ENCODE data around the gene TBC1D14.

- TF ChIP-seq CTCF (IDR thresholded peaks at IDR 0.05) (no peak), POLR2AphosphoS5 (IDR thresholded peaks at IDR 0.05; ENCODE audit: low read depth, low read length) (no peak), TCF7L2 (IDR thresholded peaks at IDR 0.05; ENCODE audit: low read depth, low read length) (no peak), SIN3A (IDR thresholded peaks at IDR 0.05; ENCODE audit: borderline replicate concordance, insufficient read depth, low read depth, low read length) (no peak), REST (IDR thresholded peaks at IDR 0.05; ENCODE audit: insufficient read depth in 1 of 2, low read depth in 2 of 2, low read length in 1 of 2) (no peak)
These were observed 116.5 kb downstream of the TBC1D14 start for GRCh38 chr4:7026107-7026506.
